Measurements from ENCODE around the gene MICAL3.
A peak's percentile ranks its signal among the peaks of the same experiment; 100 is the strongest.

Gene MICAL3

GRCh38 chr22:17970201-17970708, 54.1 kb downstream of the MICAL3 start:
- H3K4me2 ChIP-seq (ENCODE audit: low read length), result no peak overlapping the region

GRCh38 chr22:17969701-17970113, 54.7 kb downstream of the MICAL3 start:
- peaks cover 99% of the 10 kb centered on the region for H3K79me2 ChIP-seq (ENCODE audit: low read length)
- TF ChIP-seq EZH2phosphoT487 (IDR thresholded peaks at IDR 0.05; ENCODE audit: low read depth) (no peak), CTCF (IDR thresholded peaks at IDR 0.05; ENCODE audit: low read depth, low read length) (no peak)
- no peak overlapping the region for H2AFZ ChIP-seq (ENCODE audit: low read depth, low read length)
- peaks cover 43% of the 10 kb centered on the region for H3K36me3 ChIP-seq (replicated peaks; ENCODE audit: low read depth, low read length)
- H3K4me3 ChIP-seq (ENCODE audit: low read length), result no peak overlapping the region
- H4K20me1 ChIP-seq (ENCODE audit: insufficient read depth, low read length), result peaks cover 94% of the 10 kb centered on the region
- H3K4me1 ChIP-seq (ENCODE audit: low read length), result peaks cover 36% of the 10 kb centered on the region
- no peak overlapping the region for H3K9ac ChIP-seq (ENCODE audit: low read length)
- H3K9me3 ChIP-seq (ENCODE audit: insufficient read depth, low read length), result no peaks in the 10 kb centered on the region
- no peak overlapping the region for H3K4me2 ChIP-seq (ENCODE audit: low read length)
- no peak overlapping the region for H3K27ac ChIP-seq (ENCODE audit: low read length)
- no peaks in the 10 kb centered on the region for H3K27me3 ChIP-seq (ENCODE audit: low read depth, low read length)

More at GRCh38 chr22:17970201-17970708, 54.1 kb downstream of the MICAL3 start:
- Histone ChIP-seq H2AFZ (ENCODE audit: low read depth, low read length) (no peak overlapping the region), H4K20me1 (ENCODE audit: insufficient read depth, low read length) (peaks cover 94% of the 10 kb centered on the region), H3K27ac (ENCODE audit: low read length) (no peak overlapping the region), H3K4me3 (ENCODE audit: low read length) (no peak overlapping the region), H3K9me3 (ENCODE audit: insufficient read depth, low read length) (no peaks in the 10 kb centered on the region), H3K79me2 (ENCODE audit: low read length) (peaks cover 99% of the 10 kb centered on the region), H3K36me3 (replicated peaks; ENCODE audit: low read depth, low read length) (peaks cover 45% of the 10 kb centered on the region), H3K4me1 (ENCODE audit: low read length) (peaks cover 30% of the 10 kb centered on the region), H3K27me3 (ENCODE audit: low read depth, low read length) (no peaks in the 10 kb centered on the region), H3K9ac (ENCODE audit: low read length) (no peak overlapping the region)
- TF ChIP-seq EZH2phosphoT487 (IDR thresholded peaks at IDR 0.05; ENCODE audit: low read depth), result no peak
- no peak for TF ChIP-seq CTCF (IDR thresholded peaks at IDR 0.05; ENCODE audit: low read depth, low read length)

- Histone ChIP-seq H3K36me3 (replicated peaks; ENCODE audit: low read depth, low read length) (peaks cover 35% of the 10 kb centered on the region), H3K4me2 (ENCODE audit: low read length) (no peak overlapping the region), H3K4me3 (ENCODE audit: low read length) (no peak overlapping the region), H3K79me2 (ENCODE audit: low read length) (peaks cover 99% of the 10 kb centered on the region), H3K4me1 (ENCODE audit: low read length) (peaks cover 48% of the 10 kb centered on the region), H2AFZ (ENCODE audit: low read depth, low read length) (no peak overlapping the region), H3K9ac (ENCODE audit: low read length) (no peak overlapping the region), H3K27me3 (ENCODE audit: low read depth, low read length) (no peaks in the 10 kb centered on the region), H3K9me3 (ENCODE audit: insufficient read depth, low read length) (no peaks in the 10 kb centered on the region), H4K20me1 (ENCODE audit: insufficient read depth, low read length) (peaks cover 95% of the 10 kb centered on the region), H3K27ac (ENCODE audit: low read length) (no peak overlapping the region)
- TF ChIP-seq EZH2phosphoT487 (IDR thresholded peaks at IDR 0.05; ENCODE audit: low read depth) (no peak), CTCF (IDR thresholded peaks at IDR 0.05; ENCODE audit: low read depth, low read length) (no peak)
Observed at GRCh38 chr22:17968126-17968525, 56.2 kb downstream of the MICAL3 start.

- Histone ChIP-seq H3K4me2 (ENCODE audit: low read length) (peak overlapping the region; percentile 82; the same call in 1 of the 2 replicates), H3K36me3 (replicated peaks; ENCODE audit: low read depth, low read length) (peaks cover 32% of the 10 kb centered on the region), H3K9ac (ENCODE audit: low read length) (no peak overlapping the region), H3K9me3 (ENCODE audit: insufficient read depth, low read length) (no peaks in the 10 kb centered on the region), H2AFZ (ENCODE audit: low read depth, low read length) (no peak overlapping the region), H3K79me2 (ENCODE audit: low read length) (peaks cover 99% of the 10 kb centered on the region), H3K4me3 (ENCODE audit: low read length) (no peak overlapping the region), H4K20me1 (ENCODE audit: insufficient read depth, low read length) (peaks cover 95% of the 10 kb centered on the region), H3K4me1 (ENCODE audit: low read length) (peaks cover 48% of the 10 kb centered on the region), H3K27me3 (ENCODE audit: low read depth, low read length) (no peaks in the 10 kb centered on the region), H3K27ac (ENCODE audit: low read length) (no peak overlapping the region)
- TF ChIP-seq EZH2phosphoT487 (IDR thresholded peaks at IDR 0.05; ENCODE audit: low read depth), result no peak
Observed at GRCh38 chr22:17966403-17966717, 58.0 kb downstream of the MICAL3 start.

Measured in OCI-LY3 (cell line).